ENCODE data around the gene CYP2F1. TPM values are rescaled to one million over a fixed set of nuclear protein-coding genes. Genes with fewer than 3 reads are reported as not detected.

Gene CYP2F1
- total and polyA plus RNA-seq, 9 of the 15 experiments (the other 6 are each of a cell fraction or from before 2014, with no cell fraction given): 0.03 to 0.77 (median 0.18) TPM; not detected in 1

DNA sequence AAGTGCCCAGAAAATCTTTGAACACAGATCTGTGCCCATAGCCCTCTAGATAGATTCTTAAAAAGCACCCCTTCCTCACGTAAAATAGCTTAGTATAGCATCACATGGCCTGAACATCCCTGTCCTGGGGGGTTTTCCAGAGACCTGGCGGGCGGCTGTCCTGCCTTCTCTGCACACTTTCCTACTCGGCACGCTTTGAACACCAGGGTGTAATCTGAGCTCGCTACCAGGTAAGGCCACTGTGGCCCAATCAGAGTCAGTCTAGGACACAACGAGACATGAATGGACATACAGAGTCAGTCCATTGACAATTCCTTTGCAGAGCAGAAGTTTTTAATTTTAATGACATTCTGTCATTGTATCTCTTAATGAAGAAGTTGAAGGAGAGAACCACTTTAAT lies 17.9 kb upstream of the CYP2F1 start:
- Histone ChIP-seq H3K4me1 (replicated peaks in 1 of 2; ENCODE audit: control insufficient read depth in 2 of 2, insufficient read depth in 2 of 2, low read length in 2 of 2) (peaks cover 0 to 2% of the 10 kb centered on the region in 2 experiments; a peak in 2 of 5 replicates), H3K9ac (ENCODE audit: insufficient read depth in 1 of 2, low read depth in 2 of 2, low read length in 2 of 2) (no peak overlapping the region), H3K4me3 (no peak overlapping the region), H2AFZ (ENCODE audit: low read depth, low read length) (peak overlapping the region; percentile 54), H4K20me1 (replicated peaks; ENCODE audit: control insufficient read depth, insufficient read depth, low read length) (no peaks in the 10 kb centered on the region), H3K27me3 (ENCODE audit: control insufficient read depth in 2 of 2, insufficient read depth in 2 of 2, low read length in 2 of 2) (peaks cover 0 to 35% of the 10 kb centered on the region in 2 experiments; a peak in 3 of 5 replicates), H3K27ac (ENCODE audit: extremely low read depth, low read depth, low read length) (no peak overlapping the region), H3K36me3 (ENCODE audit: control insufficient read depth, insufficient read depth, low read length) (no peaks in the 10 kb centered on the region), H3K4me2 (ENCODE audit: insufficient read depth, low read length) (peak overlapping the region; percentile 59; the same call in 1 of the 2 replicates), H3K79me2 (ENCODE audit: control insufficient read depth, insufficient read depth, low read length) (no peaks in the 10 kb centered on the region), H3K9me1 (ENCODE audit: control insufficient read depth, insufficient read depth, low read length) (no peaks in the 10 kb centered on the region), H3K9me3 (replicated peaks; ENCODE audit: control insufficient read depth, insufficient read depth, low read depth, low read length) (no peaks in the 10 kb centered on the region)
- DNase-seq (ENCODE audit: extremely low read depth in 1 of 4, low spot score in 3 of 4) (peak in 1 of 4 experiments; percentile 6), ATAC-seq (no peak), FAIRE-seq (no peak)
- in situ Hi-C loops (cut with MboI): no loop called here
- no TSS peak for BruUV-seq (replicated peaks)
- ChIA-PET CTCF (ENCODE audit: low intra/inter-chr PET ratio) (no interaction called here), POLR2A (interaction anchor here (1.2 kb wide), 1 partner anchor 12 kb away, joined by 5 read pairs; no protein-coding TSS in a partner anchor)
- intact Hi-C loops (cut with micrococcal nuclease): no loop called here
- 12% methylated on average over 7 of the region's 7 CpGs for WGBS (ENCODE audit: insufficient coverage, low coverage, missing lambda C conversion rate)
- TF ChIP-seq CAMTA2 (CRISPR knock-in tag; conservative IDR thresholded peaks at IDR 0.05): no peak
- TF ChIP-seq, protein P1, sequence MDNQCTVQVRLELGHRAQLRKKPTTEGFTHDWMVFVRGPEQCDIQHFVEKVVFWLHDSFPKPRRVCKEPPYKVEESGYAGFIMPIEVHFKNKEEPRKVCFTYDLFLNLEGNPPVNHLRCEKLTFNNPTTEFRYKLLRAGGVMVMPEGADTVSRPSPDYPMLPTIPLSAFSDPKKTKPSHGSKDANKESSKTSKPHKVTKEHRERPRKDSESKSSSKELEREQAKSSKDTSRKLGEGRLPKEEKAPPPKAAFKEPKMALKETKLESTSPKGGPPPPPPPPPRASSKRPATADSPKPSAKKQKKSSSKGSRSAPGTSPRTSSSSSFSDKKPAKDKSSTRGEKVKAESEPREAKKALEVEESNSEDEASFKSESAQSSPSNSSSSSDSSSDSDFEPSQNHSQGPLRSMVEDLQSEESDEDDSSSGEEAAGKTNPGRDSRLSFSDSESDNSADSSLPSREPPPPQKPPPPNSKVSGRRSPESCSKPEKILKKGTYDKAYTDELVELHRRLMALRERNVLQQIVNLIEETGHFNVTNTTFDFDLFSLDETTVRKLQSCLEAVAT (IDR thresholded peaks at IDR 0.05): no peak
- no peak for TF ChIP-seq KLF1 (tag; IDR thresholded peaks at IDR 0.05)
- TF ChIP-seq ZBTB1 (CRISPR knock-in tag; IDR thresholded peaks at IDR 0.05; ENCODE audit: borderline replicate concordance, low read depth): no peak
- TF ChIP-seq, protein P2, sequence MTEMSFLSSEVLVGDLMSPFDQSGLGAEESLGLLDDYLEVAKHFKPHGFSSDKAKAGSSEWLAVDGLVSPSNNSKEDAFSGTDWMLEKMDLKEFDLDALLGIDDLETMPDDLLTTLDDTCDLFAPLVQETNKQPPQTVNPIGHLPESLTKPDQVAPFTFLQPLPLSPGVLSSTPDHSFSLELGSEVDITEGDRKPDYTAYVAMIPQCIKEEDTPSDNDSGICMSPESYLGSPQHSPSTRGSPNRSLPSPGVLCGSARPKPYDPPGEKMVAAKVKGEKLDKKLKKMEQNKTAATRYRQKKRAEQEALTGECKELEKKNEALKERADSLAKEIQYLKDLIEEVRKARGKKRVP (CRISPR knock-in tag; IDR thresholded peaks at IDR 0.05): no peak
- no peak for TF ChIP-seq MEF2A (IDR thresholded peaks at IDR 0.05; ENCODE audit: control insufficient read depth, low read depth, low read length)
- TF ChIP-seq SUPT5H (IDR thresholded peaks at IDR 0.05): no peak
- no peak for TF ChIP-seq ZNF561 (CRISPR knock-in tag; conservative IDR thresholded peaks at IDR 0.05)
- TF ChIP-seq ZNF431 (CRISPR knock-in tag; IDR thresholded peaks at IDR 0.05): no peak
- TF ChIP-seq, protein P3, sequence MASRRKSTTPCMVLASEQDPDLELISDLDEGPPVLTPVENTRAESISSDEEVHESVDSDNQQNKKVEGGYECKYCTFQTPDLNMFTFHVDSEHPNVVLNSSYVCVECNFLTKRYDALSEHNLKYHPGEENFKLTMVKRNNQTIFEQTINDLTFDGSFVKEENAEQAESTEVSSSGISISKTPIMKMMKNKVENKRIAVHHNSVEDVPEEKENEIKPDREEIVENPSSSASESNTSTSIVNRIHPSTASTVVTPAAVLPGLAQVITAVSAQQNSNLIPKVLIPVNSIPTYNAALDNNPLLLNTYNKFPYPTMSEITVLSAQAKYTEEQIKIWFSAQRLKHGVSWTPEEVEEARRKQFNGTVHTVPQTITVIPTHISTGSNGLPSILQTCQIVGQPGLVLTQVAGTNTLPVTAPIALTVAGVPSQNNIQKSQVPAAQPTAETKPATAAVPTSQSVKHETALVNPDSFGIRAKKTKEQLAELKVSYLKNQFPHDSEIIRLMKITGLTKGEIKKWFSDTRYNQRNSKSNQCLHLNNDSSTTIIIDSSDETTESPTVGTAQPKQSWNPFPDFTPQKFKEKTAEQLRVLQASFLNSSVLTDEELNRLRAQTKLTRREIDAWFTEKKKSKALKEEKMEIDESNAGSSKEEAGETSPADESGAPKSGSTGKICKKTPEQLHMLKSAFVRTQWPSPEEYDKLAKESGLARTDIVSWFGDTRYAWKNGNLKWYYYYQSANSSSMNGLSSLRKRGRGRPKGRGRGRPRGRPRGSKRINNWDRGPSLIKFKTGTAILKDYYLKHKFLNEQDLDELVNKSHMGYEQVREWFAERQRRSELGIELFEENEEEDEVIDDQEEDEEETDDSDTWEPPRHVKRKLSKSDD (conservative IDR thresholded peaks at IDR 0.05; ENCODE audit: low read length): no peak
- TF ChIP-seq ZC3H8 (IDR thresholded peaks at IDR 0.05): no peak
- no peak for TF ChIP-seq NBN (IDR thresholded peaks at IDR 0.05; ENCODE audit: low read depth)
- TF ChIP-seq GTF2E2 (tag; IDR thresholded peaks at IDR 0.05): no peak
- TF ChIP-seq, protein P4, sequence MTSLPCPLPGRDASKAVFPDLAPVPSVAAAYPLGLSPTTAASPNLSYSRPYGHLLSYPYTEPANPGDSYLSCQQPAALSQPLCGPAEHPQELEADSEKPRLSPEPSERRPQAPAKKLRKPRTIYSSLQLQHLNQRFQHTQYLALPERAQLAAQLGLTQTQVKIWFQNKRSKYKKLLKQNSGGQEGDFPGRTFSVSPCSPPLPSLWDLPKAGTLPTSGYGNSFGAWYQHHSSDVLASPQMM (CRISPR knock-in tag; IDR thresholded peaks at IDR 0.05): no peak
- TF ChIP-seq, protein P5, sequence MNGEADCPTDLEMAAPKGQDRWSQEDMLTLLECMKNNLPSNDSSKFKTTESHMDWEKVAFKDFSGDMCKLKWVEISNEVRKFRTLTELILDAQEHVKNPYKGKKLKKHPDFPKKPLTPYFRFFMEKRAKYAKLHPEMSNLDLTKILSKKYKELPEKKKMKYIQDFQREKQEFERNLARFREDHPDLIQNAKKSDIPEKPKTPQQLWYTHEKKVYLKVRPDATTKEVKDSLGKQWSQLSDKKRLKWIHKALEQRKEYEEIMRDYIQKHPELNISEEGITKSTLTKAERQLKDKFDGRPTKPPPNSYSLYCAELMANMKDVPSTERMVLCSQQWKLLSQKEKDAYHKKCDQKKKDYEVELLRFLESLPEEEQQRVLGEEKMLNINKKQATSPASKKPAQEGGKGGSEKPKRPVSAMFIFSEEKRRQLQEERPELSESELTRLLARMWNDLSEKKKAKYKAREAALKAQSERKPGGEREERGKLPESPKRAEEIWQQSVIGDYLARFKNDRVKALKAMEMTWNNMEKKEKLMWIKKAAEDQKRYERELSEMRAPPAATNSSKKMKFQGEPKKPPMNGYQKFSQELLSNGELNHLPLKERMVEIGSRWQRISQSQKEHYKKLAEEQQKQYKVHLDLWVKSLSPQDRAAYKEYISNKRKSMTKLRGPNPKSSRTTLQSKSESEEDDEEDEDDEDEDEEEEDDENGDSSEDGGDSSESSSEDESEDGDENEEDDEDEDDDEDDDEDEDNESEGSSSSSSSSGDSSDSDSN (IDR thresholded peaks at IDR 0.05; ENCODE audit: borderline replicate concordance in 1 of 2, low read depth in 2 of 2, low read length in 2 of 2): no peak
